Effector CD8-positive, alpha-beta T cell (primary cell): ENCODE results near the gene GOSR1.
"Not testable (repeated sequence)": the region's sequence is repeated elsewhere in the genome, so short reads cannot be mapped to it uniquely, and the experiment has no call there.

Experiments used
- DNase-seq: peaks from one replicate; lab custom pipeline; 2025; lab: John Stamatoyannopoulos, UW

Gene GOSR1

GRCh38 chr17:30545024-30545423, 67.8 kb downstream of the GOSR1 start:
- DNase-seq, result no peak

GRCh38 chr17:30547778-30548573, 70.8 kb downstream of the GOSR1 start:
- no peak for DNase-seq

- not testable (repeated sequence) for DNase-seq
Measured at GRCh38 chr17:30549181-30549580, 72.0 kb downstream of the GOSR1 start.

GRCh38 chr17:30549864-30550511, 72.8 kb downstream of the GOSR1 start:
- no peak for DNase-seq

- DNase-seq, result no peak
Measured at GRCh38 chr17:30550512-30551273, 73.5 kb downstream of the GOSR1 start.

GRCh38 chr17:30551274-30551995, 74.2 kb downstream of the GOSR1 start:
- not testable (repeated sequence) for DNase-seq

- DNase-seq, result no peak
Measured at GRCh38 chr17:30551996-30552339, 74.8 kb downstream of the GOSR1 start.

- DNase-seq, result no peak
Measured at GRCh38 chr17:30552994-30553566, 75.9 kb downstream of the GOSR1 start.

GRCh38 chr17:30553823-30554440, 76.7 kb downstream of the GOSR1 start:
- DNase-seq, result not testable (repeated sequence)

GRCh38 chr17:30554839-30555751, 77.9 kb downstream of the GOSR1 start:
- no peak for DNase-seq

- DNase-seq, result no peak
Measured at GRCh38 chr17:30555942-30556341, 78.7 kb downstream of the GOSR1 start.

- DNase-seq, result no peak
Measured at GRCh38 chr17:30556374-30557332, 79.4 kb downstream of the GOSR1 start.

- DNase-seq, result no peak
Measured at GRCh38 chr17:30557916-30558685, 80.9 kb downstream of the GOSR1 start.

- DNase-seq, result no peak
Measured at GRCh38 chr17:30558686-30559545, 81.7 kb downstream of the GOSR1 start.

GRCh38 chr17:30559656-30560055, 82.4 kb downstream of the GOSR1 start:
- DNase-seq, result no peak

GRCh38 chr17:30560117-30561026, 83.2 kb downstream of the GOSR1 start:
- DNase-seq, result not testable (repeated sequence)
